Activated CD8-positive, alpha-beta memory T cell treated with anti-CD3 and anti-CD28 coated beads for 4 hours (primary cell): ENCODE data around the gene NTN4.
"Not testable (repeated sequence)": the region's sequence is repeated elsewhere in the genome, so short reads cannot be mapped to it uniquely, and the experiment has no call there.

Source experiments
- DNase-seq, 2 donors: peaks; one replicate each; pipeline ENCODE4 v3.0.0-alpha.2; 2020; ENCODE audit warnings: low read depth in 2 of 2

The NTN4 gene

DNA sequence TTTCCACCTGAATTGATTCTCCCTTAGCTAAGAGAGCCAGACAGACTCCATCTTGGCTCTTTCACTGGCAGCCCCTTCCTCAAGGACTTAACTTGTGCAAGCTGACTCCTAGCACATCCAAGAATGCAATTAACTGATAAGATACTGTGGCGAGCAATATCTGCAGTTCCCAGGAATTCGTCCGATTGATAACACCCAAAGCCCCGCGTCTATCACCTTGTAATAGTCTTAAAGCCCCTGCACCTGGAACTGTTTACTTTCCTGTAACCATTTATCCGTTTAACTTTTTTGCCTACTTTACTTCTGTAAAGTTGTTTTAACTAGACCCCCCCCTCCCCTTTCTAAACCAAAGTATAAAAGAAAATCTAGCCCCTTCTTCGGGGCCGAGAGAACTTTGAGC is 44.5 kb downstream of the NTN4 start:
- DNase-seq: not testable (repeated sequence)

DNA sequence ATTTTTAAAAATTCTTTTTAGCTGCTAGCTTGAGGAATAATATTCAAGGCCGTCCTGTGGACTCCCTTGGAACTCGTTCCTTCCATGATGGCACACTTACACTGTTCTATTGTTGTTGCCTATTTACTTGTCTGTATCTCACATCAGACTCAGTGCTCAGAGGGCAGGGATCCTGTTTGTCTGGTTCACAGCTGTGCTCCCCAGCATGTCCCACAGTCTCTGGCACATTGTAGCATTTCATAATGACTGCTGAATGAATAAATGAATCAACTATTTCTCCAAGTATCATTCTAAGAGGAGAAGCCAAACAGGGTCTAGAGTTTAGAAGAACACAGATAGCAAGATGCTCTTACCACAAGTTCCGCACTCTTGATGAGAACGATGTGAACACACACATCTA is 48.0 kb downstream of the NTN4 start:
- DNase-seq: no peak

DNA sequence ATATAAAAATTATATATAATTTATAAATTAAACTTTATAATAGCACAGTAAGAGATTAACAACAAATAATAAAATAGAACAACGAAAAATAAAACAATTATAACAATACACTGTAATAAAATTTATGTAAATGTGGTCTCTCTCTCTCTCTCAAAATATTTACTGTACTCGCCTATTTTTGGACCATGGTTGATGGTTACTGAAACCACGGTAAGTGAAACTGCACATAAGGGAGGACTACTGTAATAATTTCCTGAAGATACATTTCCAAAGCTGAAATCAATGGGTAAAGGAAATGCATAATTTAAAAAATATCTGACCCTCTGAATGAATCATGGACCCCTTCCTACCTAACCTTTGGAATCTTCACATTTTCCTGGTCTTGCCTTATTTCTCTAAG is 48.9 kb downstream of the NTN4 start:
- no peak for DNase-seq

DNA sequence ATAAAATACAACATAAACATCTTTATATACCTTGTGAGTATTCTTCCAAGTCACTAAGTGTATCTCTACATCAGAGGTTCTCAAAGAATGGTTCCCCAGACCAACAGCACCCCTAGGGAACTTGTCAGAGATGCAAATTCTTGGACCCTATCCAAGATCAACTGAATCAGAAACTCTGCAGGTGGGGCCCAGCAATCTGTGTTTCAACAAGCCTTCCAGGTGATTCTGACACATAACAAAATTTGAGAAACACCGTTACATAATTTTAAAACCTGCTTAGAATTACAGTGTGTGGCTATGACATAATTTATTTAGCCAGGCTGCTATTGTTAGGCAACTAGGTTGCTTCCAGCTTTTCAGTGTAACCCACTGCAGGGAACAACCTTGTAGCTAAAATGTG is 49.8 kb downstream of the NTN4 start:
- DNase-seq: no peak

DNA sequence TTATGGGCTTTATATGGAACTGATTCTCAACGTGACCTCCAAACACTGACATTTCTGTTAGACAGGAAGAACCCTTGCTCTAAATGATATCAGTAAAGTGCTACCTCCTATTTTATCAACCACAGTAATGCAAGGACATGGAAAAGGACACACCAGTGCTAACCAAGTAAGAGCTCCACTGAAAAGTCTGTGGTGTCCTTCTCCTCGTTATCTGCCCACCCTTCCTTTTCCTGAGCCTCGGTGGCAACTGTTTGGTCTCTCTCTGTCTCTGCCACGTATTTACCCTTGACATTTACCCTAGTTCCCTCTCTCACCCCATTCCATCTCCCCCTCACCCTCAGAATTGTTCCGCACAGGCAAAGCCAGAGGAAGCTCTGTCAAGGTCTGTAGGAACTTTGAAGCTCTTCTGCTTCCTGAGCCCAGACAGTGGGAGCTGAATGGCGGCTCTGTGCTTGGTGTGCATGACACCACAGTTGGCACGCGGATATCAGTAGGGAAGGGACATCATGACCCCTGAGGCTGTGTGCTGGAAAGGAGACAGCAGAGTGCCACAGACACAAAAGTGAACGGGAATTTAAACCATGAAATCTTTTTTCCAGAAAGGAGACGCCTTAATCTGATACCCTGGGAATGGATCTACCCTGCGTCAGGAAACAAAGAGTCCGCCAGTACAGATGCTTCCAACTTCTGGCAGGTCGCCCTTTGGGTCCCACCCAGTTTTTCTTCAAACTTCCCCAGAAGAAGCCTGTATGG is 50.8 kb downstream of the NTN4 start:
- no peak for DNase-seq

- DNase-seq: no peak
These were observed 52.4 kb downstream of the NTN4 start for GRCh38 chr12:95738024-95738611.

GRCh38 chr12:95736631-95737030 is 53.9 kb downstream of the NTN4 start:
- no peak for DNase-seq

- not testable (repeated sequence) for DNase-seq
These were observed 54.8 kb downstream of the NTN4 start for GRCh38 chr12:95735728-95736127.

GRCh38 chr12:95733141-95733825 is 57.3 kb downstream of the NTN4 start:
- DNase-seq: no peak

DNA sequence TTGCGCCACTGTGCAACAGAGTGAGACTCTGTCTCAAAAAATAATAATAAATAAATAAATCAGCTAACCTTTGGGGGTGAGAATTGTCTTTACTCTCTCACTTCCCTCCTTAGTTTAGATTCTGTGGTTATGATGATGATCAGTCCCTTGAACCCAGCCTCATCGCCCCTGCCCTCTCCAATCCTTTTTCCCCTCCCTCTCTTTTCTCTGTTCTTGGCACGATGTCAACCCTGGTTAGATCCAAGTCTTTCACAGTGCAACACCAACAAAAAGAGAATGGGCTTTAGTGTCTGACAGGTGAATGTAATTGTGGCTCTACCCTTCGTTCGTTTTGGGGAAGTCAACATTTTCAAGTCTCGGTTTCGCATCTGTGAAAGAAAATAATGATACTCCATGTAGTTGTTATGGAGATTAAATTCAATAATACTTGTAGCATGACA is 59.0 kb downstream of the NTN4 start:
- no peak for DNase-seq

- DNase-seq: no peak
These were observed 60.1 kb downstream of the NTN4 start for GRCh38 chr12:95730457-95730856.

GRCh38 chr12:95726903-95727302 is 63.7 kb downstream of the NTN4 start:
- DNase-seq: no peak

GRCh38 chr12:95724767-95725166 is 65.8 kb downstream of the NTN4 start:
- no peak for DNase-seq

- DNase-seq: no peak
These were observed 66.7 kb downstream of the NTN4 start for GRCh38 chr12:95723693-95724384.

- no peak for DNase-seq
These were observed 69.2 kb downstream of the NTN4 start for GRCh38 chr12:95721320-95721719.

GRCh38 chr12:95720146-95720545 is 70.4 kb downstream of the NTN4 start:
- DNase-seq: no peak

- DNase-seq: no peak
These were observed 71.8 kb downstream of the NTN4 start for GRCh38 chr12:95718772-95719171.

GRCh38 chr12:95718006-95718431 is 72.5 kb downstream of the NTN4 start:
- DNase-seq: no peak

DNA sequence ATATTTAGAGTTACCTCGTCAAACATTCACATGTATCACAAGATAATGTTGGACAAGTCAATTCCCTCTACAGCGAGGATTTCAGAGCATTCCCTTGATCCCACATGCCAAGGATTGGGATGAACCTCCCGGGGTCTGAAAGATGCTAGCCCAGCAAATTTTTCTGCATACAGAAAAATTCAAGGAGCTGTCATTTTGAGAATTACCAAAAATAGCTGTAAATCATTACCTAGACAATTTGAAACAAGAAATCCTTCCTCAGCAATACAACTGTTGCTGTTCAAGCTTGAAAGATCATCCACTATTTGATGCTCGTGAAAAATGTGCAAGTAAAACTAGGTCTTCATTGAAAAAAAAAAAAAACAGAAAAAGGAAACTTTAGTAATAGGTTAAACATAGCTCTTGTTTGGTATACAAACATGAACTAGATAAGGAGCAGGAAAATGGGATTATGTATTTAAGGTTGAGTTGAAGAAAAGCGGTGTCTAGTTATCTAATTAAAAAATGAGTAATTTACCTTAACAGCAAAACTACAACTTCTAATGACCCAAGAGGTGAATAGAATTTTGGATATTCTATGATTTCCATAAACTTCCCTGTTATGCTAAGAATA is 73.1 kb downstream of the NTN4 start:
- DNase-seq: no peak

DNA sequence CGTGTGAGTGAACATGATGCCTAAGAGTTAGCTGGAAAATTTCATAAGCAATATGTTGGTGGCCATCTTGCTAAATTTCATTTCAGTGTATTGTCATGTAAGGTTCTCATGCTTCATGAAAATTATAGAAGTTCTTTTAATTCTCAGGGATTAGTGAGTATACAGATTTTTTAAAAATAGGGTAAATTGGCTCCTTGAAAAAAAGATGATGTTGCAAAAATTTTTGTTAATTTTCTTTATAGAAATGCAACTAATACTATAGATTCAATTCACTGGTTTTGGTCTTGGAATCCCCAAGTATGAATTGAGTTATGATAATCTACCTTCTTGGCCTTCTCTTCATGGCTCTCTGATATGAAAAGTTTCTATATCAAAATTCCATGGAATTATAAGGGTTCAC is 75.4 kb downstream of the NTN4 start:
- DNase-seq: no peak

DNA sequence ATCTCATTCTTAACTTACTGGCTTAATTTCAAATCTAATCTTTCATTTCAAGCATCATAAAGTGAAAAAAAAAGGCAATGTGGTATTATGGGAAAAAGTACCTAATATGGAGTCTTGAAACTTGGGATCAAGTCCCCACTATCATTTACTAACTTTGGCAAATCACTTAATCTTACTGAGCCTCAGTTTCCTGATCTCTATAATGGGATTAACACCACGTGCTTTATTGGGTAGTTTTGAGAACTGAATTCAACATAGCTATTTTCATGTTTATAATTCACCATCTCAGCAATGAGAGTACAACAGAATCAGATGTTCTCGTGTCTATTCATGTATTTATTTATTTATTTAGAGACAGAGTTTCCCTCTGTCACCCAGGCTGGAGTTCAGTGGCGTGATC is 78.3 kb downstream of the NTN4 start:
- DNase-seq: no peak

DNA sequence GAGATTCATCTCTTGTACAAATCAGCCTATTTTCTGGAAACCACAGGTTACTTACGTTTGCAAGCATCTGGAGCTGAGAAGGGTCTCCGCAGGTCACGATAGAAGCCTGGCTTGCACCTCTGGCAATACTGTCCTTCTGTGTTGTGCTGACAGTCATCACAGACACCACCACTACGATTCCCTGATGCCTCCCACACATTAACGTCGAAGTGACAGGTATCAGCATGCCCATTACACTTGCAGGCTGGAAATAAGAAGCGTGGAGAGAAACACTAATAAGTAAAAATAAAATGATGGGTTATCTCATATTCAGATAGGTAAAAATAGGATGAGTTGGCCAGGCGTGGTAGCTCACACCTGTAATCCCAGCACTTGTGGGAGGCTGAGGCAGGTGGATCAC is 80.2 kb downstream of the NTN4 start:
- DNase-seq: no peak
